GM21528 (cell line): ENCODE data around the gene MAN2A1.

Experiments
- ATAC-seq: cut with Tn5 transposase; IDR thresholded peaks from one replicate; pipeline ENCODE4 v1.9.1; 2021; ENCODE audit warnings: mild to moderate bottlenecking, moderate library complexity; ENCODE audit not compliant: unreplicated experiment, low FRiP score

Gene MAN2A1

GRCh38 chr5:109704282-109704952 lies 14.7 kb downstream of the MAN2A1 start:
- ATAC-seq, result no peak

- ATAC-seq, result no peak
These were observed 15.9 kb downstream of the MAN2A1 start for GRCh38 chr5:109705596-109705995.

- ATAC-seq, result no peak
These were observed 16.4 kb downstream of the MAN2A1 start for GRCh38 chr5:109706095-109706494.

GRCh38 chr5:109707531-109707930 lies 17.8 kb downstream of the MAN2A1 start:
- no peak for ATAC-seq

- ATAC-seq, result no peak
These were observed 19.1 kb downstream of the MAN2A1 start for GRCh38 chr5:109708813-109709212.

GRCh38 chr5:109709225-109709624 lies 19.5 kb downstream of the MAN2A1 start:
- ATAC-seq, result no peak

- no peak for ATAC-seq
These were observed 21.9 kb downstream of the MAN2A1 start for GRCh38 chr5:109711673-109712072.

- ATAC-seq, result no peak
These were observed 23.7 kb downstream of the MAN2A1 start for GRCh38 chr5:109713453-109713852.

- ATAC-seq, result no peak
These were observed 24.9 kb downstream of the MAN2A1 start for GRCh38 chr5:109714592-109714991.

GRCh38 chr5:109718216-109718615 lies 28.5 kb downstream of the MAN2A1 start:
- no peak for ATAC-seq

- no peak for ATAC-seq
These were observed 28.9 kb downstream of the MAN2A1 start for GRCh38 chr5:109718632-109719031.

GRCh38 chr5:109719978-109720377 lies 30.3 kb downstream of the MAN2A1 start:
- ATAC-seq, result no peak

- ATAC-seq, result no peak
These were observed 32.0 kb downstream of the MAN2A1 start for GRCh38 chr5:109721741-109722140.

- ATAC-seq, result no peak
These were observed 33.9 kb downstream of the MAN2A1 start for GRCh38 chr5:109723606-109724005.

- ATAC-seq, result no peak
These were observed 35.4 kb downstream of the MAN2A1 start for GRCh38 chr5:109725135-109725534.

- ATAC-seq, result peak; percentile 86
These were observed 50.3 kb downstream of the MAN2A1 start for GRCh38 chr5:109739741-109740728.

- no peak for ATAC-seq
These were observed 51.2 kb downstream of the MAN2A1 start for GRCh38 chr5:109740966-109741365.

- ATAC-seq, result no peak
These were observed 51.7 kb downstream of the MAN2A1 start for GRCh38 chr5:109741390-109741789.

GRCh38 chr5:109743041-109743531 lies 53.4 kb downstream of the MAN2A1 start:
- ATAC-seq, result no peak

GRCh38 chr5:109743770-109744212 lies 54.1 kb downstream of the MAN2A1 start:
- no peak for ATAC-seq

GRCh38 chr5:109744261-109744660 lies 54.5 kb downstream of the MAN2A1 start:
- ATAC-seq, result no peak
